Posterior cingulate gyrus (tissue), 11 donors: ENCODE results near the gene UGGT1.

Experiments used
- DNase-seq, 10 donors: peaks; one replicate each; pipeline versions ENCODE4 v3.0.0 to v3.0.0-alpha.2; 2020 to 2021; ENCODE audit warnings: mixed read lengths in 3 of 10
- intact Hi-C: fragments of 100-400 bp; cut with DNase I; formaldehyde crosslinking; loops from one replicate; pipeline ENCODE4 v1.15.1; 2023

Gene UGGT1

GRCh38 chr2:128095201-128095600 lies 4.2 kb downstream of the UGGT1 start:
- DNase-seq, result no peak
- intact Hi-C loops, result loop anchor here (10.0 kb wide), 2 partner anchors 210 to 390 kb away; partner anchors contain the start of genes AMMECR1L and SFT2D3

GRCh38 chr2:128103407-128103806 lies 12.4 kb downstream of the UGGT1 start:
- DNase-seq, result no peak
- intact Hi-C loops, result no loop called here

GRCh38 chr2:128105072-128105471 lies 14.1 kb downstream of the UGGT1 start:
- intact Hi-C loops, result no loop called here

GRCh38 chr2:128108166-128108565 lies 17.2 kb downstream of the UGGT1 start:
- no peak for DNase-seq
- intact Hi-C loops, result no loop called here

More at GRCh38 chr2:128105072-128105471, 14.1 kb downstream of the UGGT1 start:
- no peak for DNase-seq

- intact Hi-C loops, result no loop called here
- DNase-seq, result no peak
Measured at GRCh38 chr2:128109243-128109642, 18.2 kb downstream of the UGGT1 start.

GRCh38 chr2:128115921-128116623 lies 25.1 kb downstream of the UGGT1 start:
- intact Hi-C loops, result no loop called here
- no peak for DNase-seq

- DNase-seq, result no peak
- intact Hi-C loops, result no loop called here
Measured at GRCh38 chr2:128134573-128134972, 43.6 kb downstream of the UGGT1 start.

- DNase-seq, result no peak
- intact Hi-C loops, result no loop called here
Measured at GRCh38 chr2:128137094-128137616, 46.2 kb downstream of the UGGT1 start.

GRCh38 chr2:128139624-128140023 lies 48.6 kb downstream of the UGGT1 start:
- no peak for DNase-seq
- intact Hi-C loops, result no loop called here

GRCh38 chr2:128145651-128146050 lies 54.7 kb downstream of the UGGT1 start:
- peak in 1 of 10 donors; percentile 14 for DNase-seq
- intact Hi-C loops, result no loop called here

GRCh38 chr2:128153786-128154185 lies 62.8 kb downstream of the UGGT1 start:
- no peak for DNase-seq
- intact Hi-C loops, result no loop called here

- intact Hi-C loops, result no loop called here
- DNase-seq, result peak in 1 of 10 donors; percentile 22
Measured at GRCh38 chr2:128154225-128154624, 63.2 kb downstream of the UGGT1 start.

GRCh38 chr2:128155970-128156369 lies 65.0 kb downstream of the UGGT1 start:
- intact Hi-C loops, result no loop called here
- DNase-seq, result no peak

GRCh38 chr2:128156812-128157211 lies 65.8 kb downstream of the UGGT1 start:
- intact Hi-C loops, result no loop called here
- no peak for DNase-seq

GRCh38 chr2:128157644-128158043 lies 66.6 kb downstream of the UGGT1 start:
- intact Hi-C loops, result no loop called here
- no peak for DNase-seq

GRCh38 chr2:128158176-128158575 lies 67.2 kb downstream of the UGGT1 start:
- intact Hi-C loops, result no loop called here
- DNase-seq, result no peak

GRCh38 chr2:128159437-128159836 lies 68.4 kb downstream of the UGGT1 start:
- DNase-seq, result no peak
- intact Hi-C loops, result no loop called here

GRCh38 chr2:128160616-128161275 lies 69.7 kb downstream of the UGGT1 start:
- intact Hi-C loops, result no loop called here
- no peak for DNase-seq

- DNase-seq, result no peak
- intact Hi-C loops, result no loop called here
Measured at GRCh38 chr2:128162266-128162665, 71.3 kb downstream of the UGGT1 start.

GRCh38 chr2:128164311-128164710 lies 73.3 kb downstream of the UGGT1 start:
- DNase-seq, result no peak
- intact Hi-C loops, result no loop called here

- intact Hi-C loops, result no loop called here
- no peak for DNase-seq
Measured at GRCh38 chr2:128166746-128167353, 75.8 kb downstream of the UGGT1 start.
